SK-N-MC (cell line): ENCODE results near the gene PPP2R5D.

ENCODE experiments used
- DNase-seq: peaks from one replicate; pipeline ENCODE4 v3.0.0-alpha.2; 2011; ENCODE audit warnings: low read depth, low spot score
- H3K27ac ChIP-seq: fragments of 200-600 bp; sonication (generic); 2 replicates; pipeline ENCODE4 v1.5.1; 2016; ENCODE audit warnings: mixed run types
- H3K36me3 ChIP-seq: fragments of 200-600 bp; sonication (generic); 2 replicates; pipeline ENCODE4 v1.6.1; 2017; ENCODE audit warnings: antibody characterized with exemption, low read length, mixed read lengths; ENCODE audit not compliant: insufficient read depth
- H3K4me3 ChIP-seq: fragments of 200-600 bp; sonication (generic); 2 replicates; pipeline ENCODE4 v1.5.1; 2016
- H3K9ac ChIP-seq: fragments of 200-600 bp; sonication (generic); 2 replicates; pipeline ENCODE4 v1.8.0; 2017; ENCODE audit warnings: mixed run types, mixed read lengths; ENCODE audit not compliant: insufficient read length
- H3K9me3 ChIP-seq: fragments of 200-600 bp; sonication (generic); 2 replicates; pipeline ENCODE4 v1.6.1; 2017; ENCODE audit warnings: low read depth, mild to moderate bottlenecking, antibody characterized with exemption, low read length, moderate library complexity, mixed read lengths
- EZH2 ChIP-seq: fragments of 200-600 bp; sonication (generic); IDR thresholded peaks from one replicate; pipeline ENCODE4 v1.6.1; 2017; ENCODE audit warnings: antibody characterized with exemption
- FOXP2 ChIP-seq: optimal IDR thresholded peaks from 2 replicates; pipeline ENCODE3; 2011; ENCODE audit warnings: mild to moderate bottlenecking, moderate library complexity; ENCODE audit not compliant: insufficient read depth; ENCODE audit errors: extremely low read length, control extremely low read depth
- POLR2AphosphoS5 ChIP-seq: IDR thresholded peaks from 2 replicates; pipeline ENCODE4 v1.6.1; 2012; ENCODE audit warnings: mild to moderate bottlenecking, low read depth, low read length, borderline replicate concordance

PPP2R5D gene

DNA sequence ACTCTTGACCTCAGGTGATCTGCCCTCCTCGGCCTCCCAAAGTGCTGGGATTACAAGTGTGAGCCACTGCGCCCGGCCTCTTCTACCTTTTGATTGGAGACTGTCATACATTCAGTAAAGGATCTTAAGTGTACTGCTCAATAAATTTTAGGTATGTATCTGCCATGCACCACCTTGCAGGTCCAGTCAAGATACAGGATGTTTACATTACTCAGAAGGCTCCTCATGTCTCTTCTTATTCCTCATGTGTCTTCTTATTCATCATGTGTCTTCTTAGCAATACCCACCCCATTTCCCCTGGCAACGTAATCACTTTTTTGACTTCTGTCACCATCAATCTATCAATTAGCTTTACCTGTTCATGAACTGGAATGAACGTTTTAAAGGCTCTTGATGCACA is 21.5 kb downstream of the PPP2R5D start:
- peaks cover 42% of the 10 kb centered on the region for H3K36me3 ChIP-seq
- no peaks in the 10 kb centered on the region for H3K9me3 ChIP-seq
- H3K4me3 ChIP-seq, result no peak overlapping the region
- no peak overlapping the region for H3K27ac ChIP-seq
- no peak overlapping the region for H3K9ac ChIP-seq
- no peak for TF ChIP-seq FOXP2
- no peak for TF ChIP-seq EZH2
- TF ChIP-seq POLR2AphosphoS5, result no peak
- DNase-seq, result no peak

GRCh38 chr6:43006251-43006650 is 21.9 kb downstream of the PPP2R5D start:
- Histone ChIP-seq H3K27ac (no peak overlapping the region), H3K4me3 (no peak overlapping the region), H3K9ac (no peak overlapping the region), H3K9me3 (no peaks in the 10 kb centered on the region), H3K36me3 (peaks cover 46% of the 10 kb centered on the region)
- no peak for DNase-seq
- TF ChIP-seq FOXP2, result no peak
- TF ChIP-seq POLR2AphosphoS5, result no peak
- TF ChIP-seq EZH2, result no peak

- DNase-seq, result no peak
- Histone ChIP-seq H3K36me3 (peaks cover 55% of the 10 kb centered on the region), H3K9ac (no peak overlapping the region), H3K4me3 (no peak overlapping the region), H3K9me3 (no peaks in the 10 kb centered on the region), H3K27ac (no peak overlapping the region)
- TF ChIP-seq FOXP2, result no peak
- no peak for TF ChIP-seq POLR2AphosphoS5
- TF ChIP-seq EZH2, result no peak
Observed at GRCh38 chr6:43007126-43007525, 22.8 kb downstream of the PPP2R5D start.

DNA sequence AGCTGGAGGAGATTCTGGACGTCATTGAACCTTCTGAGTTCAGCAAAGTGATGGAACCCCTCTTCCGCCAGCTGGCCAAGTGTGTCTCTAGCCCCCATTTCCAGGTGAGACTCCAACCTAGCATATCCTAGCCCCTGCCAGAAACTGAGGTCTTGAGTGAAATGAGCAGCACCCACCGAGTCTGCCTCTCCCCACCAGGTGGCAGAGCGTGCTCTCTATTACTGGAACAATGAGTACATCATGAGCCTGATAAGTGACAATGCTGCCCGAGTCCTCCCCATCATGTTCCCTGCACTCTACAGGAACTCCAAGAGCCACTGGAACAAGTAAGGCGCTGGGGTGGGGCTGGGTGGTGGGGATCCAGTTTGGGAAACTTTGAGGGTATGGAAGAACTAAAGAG is 24.8 kb downstream of the PPP2R5D start:
- Histone ChIP-seq H3K9me3 (no peaks in the 10 kb centered on the region), H3K36me3 (peaks cover 59% of the 10 kb centered on the region), H3K9ac (no peak overlapping the region), H3K27ac (no peak overlapping the region), H3K4me3 (no peak overlapping the region)
- DNase-seq, result no peak
- TF ChIP-seq FOXP2 (no peak), POLR2AphosphoS5 (no peak), EZH2 (no peak)

- H3K4me3 ChIP-seq, result no peak overlapping the region
- H3K9me3 ChIP-seq, result no peaks in the 10 kb centered on the region
- no peak overlapping the region for H3K27ac ChIP-seq
- DNase-seq, result no peak
- TF ChIP-seq EZH2, result no peak
- TF ChIP-seq FOXP2, result no peak
- peaks cover 56% of the 10 kb centered on the region for H3K36me3 ChIP-seq
- H3K9ac ChIP-seq, result no peak overlapping the region
Observed at GRCh38 chr6:43011207-43011606, 26.8 kb downstream of the PPP2R5D start.

GRCh38 chr6:43012364-43012763 is 28.0 kb downstream of the PPP2R5D start:
- Histone ChIP-seq H3K4me3 (peak overlapping the region; percentile 89), H3K9ac (peak overlapping the region; percentile 91), H3K27ac (no peak overlapping the region), H3K36me3 (peaks cover 54% of the 10 kb centered on the region), H3K9me3 (no peaks in the 10 kb centered on the region)
- no peak for TF ChIP-seq FOXP2
- TF ChIP-seq EZH2, result no peak
- TF ChIP-seq POLR2AphosphoS5, result no peak
- DNase-seq, result no peak

GRCh38 chr6:43013097-43013842 is 28.9 kb downstream of the PPP2R5D start:
- DNase-seq, result no peak
- TF ChIP-seq EZH2, result no peak
- no peak for TF ChIP-seq FOXP2
- no peak for TF ChIP-seq POLR2AphosphoS5

GRCh38 chr6:43013843-43014433 is 29.6 kb downstream of the PPP2R5D start, which contains the start of the genes KLHDC3 and MEA1:
Gene KLHDC3 (plus strand): TSS chr6:43014249. CDS start chr6:43017193, 2,944 bp downstream.
Gene MEA1 (minus strand): TSS chr6:43013946. CDS start chr6:43013813, 133 bp downstream.
- H3K4me3 ChIP-seq, result peak within 1 kb of the TSS; percentile 89
- H3K9ac ChIP-seq, result peak within 1 kb of the TSS; percentile 91
- peaks cover 54% of the 10 kb centered on the region for H3K36me3 ChIP-seq
- peak; percentile 100 for DNase-seq
- peak; percentile 87 for TF ChIP-seq POLR2AphosphoS5
- TF ChIP-seq EZH2, result no peak
- peak; percentile 85 for TF ChIP-seq FOXP2
- H3K27ac ChIP-seq, result no peak within 1 kb of the TSS
- no peaks in the 10 kb centered on the region for H3K9me3 ChIP-seq

More at GRCh38 chr6:43013097-43013842, 28.9 kb downstream of the PPP2R5D start:
- H3K4me3 ChIP-seq, result peak overlapping the region; percentile 89
- H3K36me3 ChIP-seq, result peaks cover 54% of the 10 kb centered on the region
- peak overlapping the region; percentile 91 for H3K9ac ChIP-seq
- no peak overlapping the region for H3K27ac ChIP-seq
- no peaks in the 10 kb centered on the region for H3K9me3 ChIP-seq

DNA sequence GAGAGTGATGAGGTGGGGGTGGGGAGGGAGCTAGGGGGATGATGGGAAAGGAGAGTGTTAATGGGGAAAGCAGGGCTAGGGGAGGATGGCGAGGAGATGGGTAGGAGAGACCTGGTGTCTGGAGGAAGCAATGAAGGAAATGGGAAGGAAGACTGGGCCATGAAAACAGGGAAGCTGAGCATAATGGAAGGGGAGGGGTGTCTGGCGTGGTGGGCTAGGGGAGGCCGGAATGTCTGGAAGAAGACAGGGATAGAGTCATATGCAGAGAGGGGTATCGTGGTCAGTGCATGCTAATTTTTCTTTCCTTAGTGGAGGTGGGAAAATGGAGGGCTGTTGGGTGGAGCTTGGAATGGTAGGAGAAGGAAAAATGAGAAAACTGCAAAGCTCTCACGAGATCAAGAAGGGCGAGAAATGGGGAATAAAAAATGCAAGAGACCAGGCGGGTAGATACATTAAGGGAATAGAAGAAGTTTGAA is 30.1 kb downstream of the PPP2R5D start:
- Histone ChIP-seq H3K27ac (no peak overlapping the region), H3K9me3 (no peaks in the 10 kb centered on the region), H3K4me3 (peak overlapping the region; percentile 89), H3K36me3 (peaks cover 53% of the 10 kb centered on the region), H3K9ac (peak overlapping the region; percentile 68)
- TF ChIP-seq FOXP2 (no peak), EZH2 (no peak), POLR2AphosphoS5 (no peak)
- no peak for DNase-seq
